ENCODE results near the gene HLCS.

DNA sequence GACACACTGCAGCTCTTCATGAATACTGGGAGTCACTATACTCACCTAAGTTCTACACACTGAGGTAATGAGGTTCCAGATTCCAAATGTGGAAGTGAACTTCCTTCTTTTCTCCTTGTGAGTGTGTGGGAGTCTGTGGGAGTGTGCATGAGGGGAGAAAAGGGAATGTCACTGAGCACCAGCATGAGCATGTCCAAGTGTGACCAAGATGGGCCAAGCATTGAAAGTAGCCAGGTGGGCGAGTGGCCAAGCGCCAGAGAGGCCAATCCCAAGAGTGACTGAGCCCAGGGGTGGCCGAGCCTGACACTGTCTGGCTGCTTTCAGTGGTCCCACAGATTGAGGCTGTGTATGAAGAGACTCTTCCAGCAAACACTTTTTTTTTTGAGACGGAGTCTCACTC lies 132.3 kb downstream of the HLCS start:
- TF ChIP-seq CTCF (IDR thresholded peaks at IDR 0.05), result no peak
- TF ChIP-seq, protein P1, sequence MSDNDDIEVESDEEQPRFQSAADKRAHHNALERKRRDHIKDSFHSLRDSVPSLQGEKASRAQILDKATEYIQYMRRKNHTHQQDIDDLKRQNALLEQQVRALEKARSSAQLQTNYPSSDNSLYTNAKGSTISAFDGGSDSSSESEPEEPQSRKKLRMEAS (IDR thresholded peaks at IDR 0.05; ENCODE audit: low read depth), result no peak
- no peak for TF ChIP-seq FOXJ3 (CRISPR knock-in tag; IDR thresholded peaks at IDR 0.05)
- no peak for TF ChIP-seq EP300 (IDR thresholded peaks at IDR 0.05; ENCODE audit: borderline replicate concordance in 1 of 2, low read depth in 1 of 2, low read length in 1 of 2)
